ENCODE results near the gene P3R3URF.

- TF ChIP-seq EZH2 (IDR thresholded peaks at IDR 0.05) (no peak), CTCF (IDR thresholded peaks at IDR 0.05) (no peak)
Observed at GRCh38 chr1:46148318-46148717, 28.0 kb downstream of the P3R3URF start.

Measured in neural progenitor cell (in vitro differentiated cells).